Measurements from ENCODE around the gene PIGH.

Gene PIGH

DNA sequence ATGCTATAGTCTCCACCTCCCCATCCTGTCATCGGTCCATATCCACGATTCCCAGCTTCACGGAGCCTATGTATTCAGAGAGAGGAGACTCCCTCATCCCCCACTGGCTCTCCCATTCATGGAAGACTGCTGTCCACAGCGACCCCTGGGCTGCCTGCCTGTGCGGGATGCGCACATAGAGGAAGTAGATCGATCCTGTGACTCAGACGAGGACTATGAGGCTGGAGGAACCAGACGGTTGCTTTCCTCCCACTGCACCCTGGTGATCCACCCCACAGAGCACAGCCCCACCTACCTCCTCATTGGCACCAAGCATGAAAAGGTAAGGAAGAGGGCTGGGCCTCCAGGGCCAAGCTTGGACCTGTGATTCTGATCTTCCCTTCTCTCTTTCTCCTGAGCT is 24.4 kb downstream of the PIGH start:
- H3K27me3 ChIP-seq (ENCODE audit: insufficient read depth, low read length), result no peaks in the 10 kb centered on the region

GRCh38 chr14:67574806-67575205 is 25.3 kb downstream of the PIGH start:
- Histone ChIP-seq H2AFZ (ENCODE audit: low read length, unreplicated experiment) (no peak overlapping the region), H3K79me2 (ENCODE audit: control insufficient read depth, insufficient read depth, low read length, unreplicated experiment) (no peaks in the 10 kb centered on the region), H3K4me1 (ENCODE audit: control insufficient read depth, insufficient read depth, low read length, unreplicated experiment) (no peaks in the 10 kb centered on the region), H3K27me3 (ENCODE audit: insufficient read depth, low read length) (no peaks in the 10 kb centered on the region), H3K27ac (ENCODE audit: low read depth, low read length) (no peak overlapping the region), H3K36me3 (ENCODE audit: insufficient read depth, low read length) (no peaks in the 10 kb centered on the region), H3K4me3 (ENCODE audit: low read depth, low read length) (no peak overlapping the region)

More for the DNA sequence above, 24.4 kb downstream of the PIGH start:
- Histone ChIP-seq H3K79me2 (ENCODE audit: control insufficient read depth, insufficient read depth, low read length, unreplicated experiment) (no peaks in the 10 kb centered on the region), H3K36me3 (ENCODE audit: insufficient read depth, low read length) (no peaks in the 10 kb centered on the region), H3K4me1 (ENCODE audit: control insufficient read depth, insufficient read depth, low read length, unreplicated experiment) (no peaks in the 10 kb centered on the region), H2AFZ (ENCODE audit: low read length, unreplicated experiment) (no peak overlapping the region), H3K4me3 (ENCODE audit: low read depth, low read length) (no peak overlapping the region), H3K27ac (ENCODE audit: low read depth, low read length) (no peak overlapping the region)

DNA sequence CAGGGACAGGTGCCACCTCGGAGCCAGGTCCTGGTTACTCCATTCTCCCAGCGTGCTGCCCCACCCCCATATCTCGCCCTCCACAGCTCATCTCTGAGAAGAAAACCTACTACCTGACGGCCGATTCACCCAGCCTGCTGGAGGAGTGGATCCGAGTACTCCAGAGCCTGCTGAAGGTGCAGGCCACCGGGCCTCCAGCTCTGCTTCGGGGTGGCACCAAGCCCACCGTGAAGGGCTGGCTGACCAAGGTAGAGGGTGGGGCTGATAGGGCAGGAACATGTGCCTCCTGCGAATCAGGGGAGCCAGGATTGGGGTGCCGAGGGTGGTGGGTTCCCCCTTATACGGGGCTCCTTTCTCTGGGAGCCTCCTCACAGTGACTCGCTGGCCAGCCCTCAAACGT is 25.9 kb downstream of the PIGH start:
- H3K4me1 ChIP-seq (ENCODE audit: control insufficient read depth, insufficient read depth, low read length, unreplicated experiment), result no peaks in the 10 kb centered on the region
- no peak overlapping the region for H3K27ac ChIP-seq (ENCODE audit: low read depth, low read length)
- no peak overlapping the region for H2AFZ ChIP-seq (ENCODE audit: low read length, unreplicated experiment)
- H3K36me3 ChIP-seq (ENCODE audit: insufficient read depth, low read length), result no peaks in the 10 kb centered on the region
- H3K27me3 ChIP-seq (ENCODE audit: insufficient read depth, low read length), result no peaks in the 10 kb centered on the region
- no peaks in the 10 kb centered on the region for H3K79me2 ChIP-seq (ENCODE audit: control insufficient read depth, insufficient read depth, low read length, unreplicated experiment)
- H3K4me3 ChIP-seq (ENCODE audit: low read depth, low read length), result no peak overlapping the region

DNA sequence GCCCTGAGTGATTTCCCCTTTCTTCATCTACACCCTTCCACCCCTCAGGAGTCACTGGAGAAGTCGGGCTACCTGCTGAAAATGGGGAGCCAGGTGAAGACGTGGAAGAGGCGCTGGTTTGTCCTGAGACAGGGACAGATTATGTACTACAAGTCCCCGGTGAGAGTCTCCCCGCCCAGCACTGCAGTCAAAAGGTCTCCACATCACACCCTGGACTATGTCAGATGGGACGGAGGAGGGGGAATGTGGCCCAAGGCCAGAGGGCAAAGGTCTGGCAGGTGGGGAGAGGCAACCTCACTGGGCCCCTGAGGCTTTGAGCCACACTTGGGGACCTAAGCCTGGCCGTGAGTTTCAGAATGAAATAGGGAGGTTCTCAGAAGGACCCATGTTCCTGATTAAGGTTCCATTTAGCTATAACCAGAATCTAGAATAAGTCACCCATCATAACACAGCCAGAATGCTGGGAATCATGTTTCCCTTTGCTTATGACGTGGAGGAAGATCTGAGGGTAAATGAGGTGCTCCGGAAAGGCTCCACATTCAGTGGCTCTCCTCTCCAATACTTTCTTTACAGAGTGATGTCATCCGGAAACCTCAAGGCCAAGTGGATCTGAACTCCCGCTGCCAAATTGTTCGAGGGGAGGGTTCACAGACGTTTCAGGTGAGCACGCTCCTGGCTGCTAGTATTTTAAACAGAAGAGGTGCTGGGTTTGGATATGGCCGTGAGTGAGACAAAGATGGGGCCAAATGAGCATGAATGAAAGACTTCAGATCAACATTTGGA is 26.6 kb downstream of the PIGH start:
- H3K27me3 ChIP-seq (ENCODE audit: insufficient read depth, low read length), result no peaks in the 10 kb centered on the region
- no peaks in the 10 kb centered on the region for H3K36me3 ChIP-seq (ENCODE audit: insufficient read depth, low read length)
- H3K4me3 ChIP-seq (ENCODE audit: low read depth, low read length), result no peak overlapping the region
- H3K4me1 ChIP-seq (ENCODE audit: control insufficient read depth, insufficient read depth, low read length, unreplicated experiment), result no peaks in the 10 kb centered on the region
- no peaks in the 10 kb centered on the region for H3K79me2 ChIP-seq (ENCODE audit: control insufficient read depth, insufficient read depth, low read length, unreplicated experiment)
- H2AFZ ChIP-seq (ENCODE audit: low read length, unreplicated experiment), result no peak overlapping the region
- no peak overlapping the region for H3K27ac ChIP-seq (ENCODE audit: low read depth, low read length)

DNA sequence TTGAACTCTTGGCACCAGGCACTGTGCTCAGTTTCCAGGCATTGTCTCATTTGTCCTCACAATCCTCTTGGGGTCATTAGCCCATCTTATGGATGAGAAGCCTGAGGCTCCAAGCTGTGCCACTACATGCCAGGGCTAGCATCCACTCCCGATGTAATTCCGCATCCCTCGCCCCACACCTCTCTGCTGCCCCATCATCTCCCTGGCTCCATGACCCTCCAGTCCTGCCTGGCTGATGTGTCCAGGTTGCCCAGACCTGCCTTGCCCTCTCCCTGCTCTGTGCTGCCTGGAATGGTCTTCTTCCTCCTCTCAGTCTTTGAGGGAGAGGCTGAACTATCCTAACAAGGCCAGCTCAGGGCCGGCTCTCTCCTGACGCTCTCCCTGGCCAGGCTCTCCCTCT is 27.5 kb downstream of the PIGH start:
- Histone ChIP-seq H2AFZ (ENCODE audit: low read length, unreplicated experiment) (no peak overlapping the region), H3K4me3 (ENCODE audit: low read depth, low read length) (no peak overlapping the region), H3K27ac (ENCODE audit: low read depth, low read length) (no peak overlapping the region), H3K27me3 (ENCODE audit: insufficient read depth, low read length) (no peaks in the 10 kb centered on the region), H3K36me3 (ENCODE audit: insufficient read depth, low read length) (no peaks in the 10 kb centered on the region), H3K79me2 (ENCODE audit: control insufficient read depth, insufficient read depth, low read length, unreplicated experiment) (no peaks in the 10 kb centered on the region), H3K4me1 (ENCODE audit: control insufficient read depth, insufficient read depth, low read length, unreplicated experiment) (no peaks in the 10 kb centered on the region)

GRCh38 chr14:67571991-67572323 is 28.1 kb downstream of the PIGH start:
- H3K36me3 ChIP-seq (ENCODE audit: insufficient read depth, low read length), result no peaks in the 10 kb centered on the region
- H3K4me3 ChIP-seq (ENCODE audit: low read depth, low read length), result no peak overlapping the region
- no peaks in the 10 kb centered on the region for H3K79me2 ChIP-seq (ENCODE audit: control insufficient read depth, insufficient read depth, low read length, unreplicated experiment)
- no peaks in the 10 kb centered on the region for H3K27me3 ChIP-seq (ENCODE audit: insufficient read depth, low read length)
- no peaks in the 10 kb centered on the region for H3K4me1 ChIP-seq (ENCODE audit: control insufficient read depth, insufficient read depth, low read length, unreplicated experiment)
- no peak overlapping the region for H3K27ac ChIP-seq (ENCODE audit: low read depth, low read length)
- no peak overlapping the region for H2AFZ ChIP-seq (ENCODE audit: low read length, unreplicated experiment)

DNA sequence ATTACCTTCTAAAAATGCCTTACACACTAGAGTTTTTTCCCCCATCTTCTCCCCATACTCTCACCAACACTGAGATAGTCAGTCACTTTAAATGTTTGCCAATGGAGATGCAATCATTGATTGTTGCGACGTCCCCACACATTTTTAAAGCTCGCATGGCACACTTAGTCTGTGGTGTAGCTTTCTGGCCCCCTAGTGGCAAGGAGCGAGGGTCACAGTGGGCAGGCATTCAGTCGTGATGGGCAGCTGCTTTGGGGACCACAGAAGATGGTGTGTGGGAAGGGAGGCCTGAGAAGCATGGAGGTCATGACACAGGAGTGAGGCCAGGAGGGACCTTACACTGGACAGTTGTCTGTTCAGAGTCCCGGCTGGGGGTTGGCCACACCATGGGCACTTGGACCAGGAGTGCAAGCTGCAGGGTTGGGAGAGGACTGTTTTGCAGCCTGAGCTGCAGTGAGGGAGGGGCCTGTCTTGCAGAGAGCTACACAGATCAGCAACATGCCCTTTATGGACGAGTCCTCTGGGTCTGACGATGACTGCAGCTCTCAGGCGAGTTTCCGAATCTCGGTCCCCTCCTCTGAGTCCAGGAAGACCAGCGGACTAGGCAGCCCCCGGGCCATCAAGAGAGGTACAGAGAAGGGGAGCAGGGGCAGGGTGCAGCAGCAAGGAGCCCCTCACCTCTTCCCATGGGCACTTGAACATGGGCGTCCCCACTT is 28.6 kb downstream of the PIGH start:
- Histone ChIP-seq H2AFZ (ENCODE audit: low read length, unreplicated experiment) (no peak overlapping the region), H3K36me3 (ENCODE audit: insufficient read depth, low read length) (no peaks in the 10 kb centered on the region), H3K4me3 (ENCODE audit: low read depth, low read length) (no peak overlapping the region), H3K79me2 (ENCODE audit: control insufficient read depth, insufficient read depth, low read length, unreplicated experiment) (no peaks in the 10 kb centered on the region), H3K27ac (ENCODE audit: low read depth, low read length) (no peak overlapping the region), H3K4me1 (ENCODE audit: control insufficient read depth, insufficient read depth, low read length, unreplicated experiment) (no peaks in the 10 kb centered on the region), H3K27me3 (ENCODE audit: insufficient read depth, low read length) (no peaks in the 10 kb centered on the region)

GRCh38 chr14:67570453-67570852 is 29.6 kb downstream of the PIGH start:
- no peaks in the 10 kb centered on the region for H3K4me1 ChIP-seq (ENCODE audit: control insufficient read depth, insufficient read depth, low read length, unreplicated experiment)
- no peaks in the 10 kb centered on the region for H3K79me2 ChIP-seq (ENCODE audit: control insufficient read depth, insufficient read depth, low read length, unreplicated experiment)
- no peak overlapping the region for H3K27ac ChIP-seq (ENCODE audit: low read depth, low read length)

DNA sequence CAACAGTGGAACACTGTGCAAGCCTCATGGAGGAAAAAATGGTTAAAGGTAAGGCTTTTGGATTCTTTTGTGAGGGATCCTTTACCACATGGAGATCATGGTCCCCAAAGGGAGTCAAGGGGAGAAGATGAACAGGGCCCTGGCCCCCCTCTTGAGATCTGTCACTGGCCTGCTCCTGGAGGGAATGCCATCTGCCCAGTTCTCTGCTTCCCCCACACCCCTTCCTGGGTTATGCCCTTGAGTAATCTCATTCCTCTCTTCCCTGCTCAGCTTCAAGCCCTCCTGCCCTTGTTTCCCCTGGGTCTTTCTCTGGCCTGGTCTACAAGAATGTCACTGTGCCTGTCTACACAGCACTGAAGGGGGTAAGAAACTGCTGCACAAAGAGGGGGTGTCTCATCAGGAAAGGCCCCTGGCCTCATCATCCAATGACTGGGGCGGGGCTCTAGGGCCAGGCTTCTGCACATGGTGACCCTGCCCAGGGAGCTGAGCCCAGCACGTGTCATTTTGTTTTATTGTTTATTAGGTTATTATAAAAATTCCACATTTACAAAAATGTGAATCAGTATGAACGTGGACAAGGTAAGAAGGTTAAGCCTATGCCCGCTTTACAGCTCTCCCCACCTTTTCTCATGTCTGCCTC is 30.3 kb downstream of the PIGH start:
- Histone ChIP-seq H2AFZ (ENCODE audit: low read length, unreplicated experiment) (no peak overlapping the region), H3K79me2 (ENCODE audit: control insufficient read depth, insufficient read depth, low read length, unreplicated experiment) (no peaks in the 10 kb centered on the region), H3K27ac (ENCODE audit: low read depth, low read length) (no peak overlapping the region), H3K27me3 (ENCODE audit: insufficient read depth, low read length) (no peaks in the 10 kb centered on the region), H3K4me1 (ENCODE audit: control insufficient read depth, insufficient read depth, low read length, unreplicated experiment) (no peaks in the 10 kb centered on the region), H3K4me3 (ENCODE audit: low read depth, low read length) (no peak overlapping the region), H3K36me3 (ENCODE audit: insufficient read depth, low read length) (no peaks in the 10 kb centered on the region)

More at GRCh38 chr14:67570453-67570852, 29.6 kb downstream of the PIGH start:
- no peaks in the 10 kb centered on the region for H3K36me3 ChIP-seq (ENCODE audit: insufficient read depth, low read length)
- no peaks in the 10 kb centered on the region for H3K27me3 ChIP-seq (ENCODE audit: insufficient read depth, low read length)
- H3K4me3 ChIP-seq (ENCODE audit: low read depth, low read length), result no peak overlapping the region
- H2AFZ ChIP-seq (ENCODE audit: low read length, unreplicated experiment), result no peak overlapping the region

DNA sequence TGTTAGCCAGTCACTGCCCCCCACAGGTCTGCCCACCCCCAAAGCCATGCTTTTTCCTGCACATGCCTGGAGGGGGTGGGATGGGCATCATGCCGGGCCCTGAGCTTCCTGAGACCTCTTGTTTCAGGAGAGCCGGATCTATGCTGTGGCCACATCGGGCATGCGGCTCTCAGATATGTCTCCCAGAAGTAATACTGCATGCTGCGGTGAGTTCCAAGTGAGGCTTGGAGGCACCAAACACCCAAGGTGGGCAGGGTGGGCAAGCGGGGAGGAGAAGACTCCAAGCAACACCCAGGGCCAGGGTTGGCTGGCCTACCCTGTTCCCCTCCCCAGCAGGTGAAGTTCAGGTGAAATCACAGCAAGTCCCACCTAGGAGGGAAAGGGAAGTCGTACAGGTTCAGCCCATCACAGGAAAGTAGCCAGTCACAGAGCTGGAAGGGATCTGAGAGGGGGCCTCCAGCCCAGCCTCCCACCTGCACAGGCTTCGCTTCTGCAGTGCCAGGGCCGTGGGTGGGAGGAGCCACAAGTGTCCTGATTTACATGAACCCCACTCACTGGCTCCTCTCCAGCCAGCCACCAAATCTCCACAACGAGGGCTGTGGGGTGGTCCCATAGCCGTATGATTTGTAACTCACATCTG is 30.9 kb downstream of the PIGH start:
- no peak overlapping the region for H3K4me3 ChIP-seq (ENCODE audit: low read depth, low read length)
- no peak overlapping the region for H2AFZ ChIP-seq (ENCODE audit: low read length, unreplicated experiment)
- no peaks in the 10 kb centered on the region for H3K4me1 ChIP-seq (ENCODE audit: control insufficient read depth, insufficient read depth, low read length, unreplicated experiment)
- no peaks in the 10 kb centered on the region for H3K27me3 ChIP-seq (ENCODE audit: insufficient read depth, low read length)
- H3K36me3 ChIP-seq (ENCODE audit: insufficient read depth, low read length), result no peaks in the 10 kb centered on the region
- H3K79me2 ChIP-seq (ENCODE audit: control insufficient read depth, insufficient read depth, low read length, unreplicated experiment), result no peaks in the 10 kb centered on the region
- no peak overlapping the region for H3K27ac ChIP-seq (ENCODE audit: low read depth, low read length)
